Loucy (cell line): Measurements from ENCODE around the gene MYT1.

Experiments used
- CTCF ChIP-seq: fragments of 200-600 bp; sonication (generic); conservative IDR thresholded peaks from 2 replicates; pipeline ENCODE4 v1.5.1; 2014; ENCODE audit warnings: mild to moderate bottlenecking, antibody characterized with exemption, low read length
- EZH2phosphoT487 ChIP-seq: fragments of 200-600 bp; IDR thresholded peaks from 2 replicates; pipeline ENCODE4 v1.6.1; 2018; ENCODE audit warnings: antibody characterized with exemption, mild to moderate bottlenecking, moderate library complexity, borderline replicate concordance

GRCh38 chr20:64219202-64219601 lies 55.0 kb downstream of the MYT1 start:
- TF ChIP-seq CTCF (no peak), EZH2phosphoT487 (no peak)
